NOMO-1 (cell line): ENCODE data around the gene DKK3.

Experiments
- DNase-seq, 2 experiments: peaks; one replicate each; lab custom pipeline; 2025; ENCODE audit not compliant: unreplicated experiment in 2 of 2; lab: John Stamatoyannopoulos, UW

The DKK3 gene

GRCh38 chr11:12005476-12005875 lies 3.0 kb downstream of the DKK3 start:
- no peak for DNase-seq

GRCh38 chr11:12005061-12005460 lies 3.4 kb downstream of the DKK3 start:
- no peak for DNase-seq

DNA sequence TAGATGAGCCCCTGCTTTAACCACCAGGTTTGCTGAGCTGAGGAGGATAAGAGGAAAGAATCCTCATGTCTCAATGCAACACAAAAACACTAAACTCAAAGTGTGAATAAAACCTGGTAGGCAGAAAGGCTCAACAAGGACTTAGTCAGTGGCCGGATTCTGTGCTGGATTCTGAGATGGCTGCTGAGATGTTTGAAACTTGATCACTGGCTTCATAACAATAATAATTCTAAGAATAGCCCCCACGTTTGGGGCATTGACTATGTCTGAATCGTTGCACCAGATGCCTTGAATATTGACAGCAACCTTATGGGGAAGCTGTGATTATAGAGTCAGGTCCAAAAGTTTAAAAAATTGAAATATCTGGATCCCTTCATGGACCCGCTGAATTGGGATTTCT lies 4.6 kb downstream of the DKK3 start:
- no peak for DNase-seq

- no peak for DNase-seq
These were observed 5.1 kb downstream of the DKK3 start for GRCh38 chr11:12003336-12003735.

DNA sequence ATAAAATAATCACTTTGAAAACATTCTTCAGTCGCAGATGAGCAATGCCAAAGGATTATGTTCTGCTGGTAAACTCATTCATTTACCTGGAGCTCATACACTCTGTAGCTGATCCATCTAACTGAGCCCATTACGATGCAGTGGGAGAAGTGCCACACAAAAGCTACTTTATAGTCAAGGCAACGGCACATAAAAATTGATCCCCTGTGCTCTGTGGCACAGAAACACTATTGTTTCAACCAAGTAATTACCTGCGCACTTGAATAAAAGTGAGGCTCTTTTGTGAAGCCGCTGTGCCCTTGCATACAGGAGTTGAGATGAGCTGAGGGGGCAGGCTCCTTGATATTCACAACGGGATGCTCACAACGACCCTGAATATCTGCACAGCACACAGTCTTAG lies 7.2 kb downstream of the DKK3 start:
- no peak for DNase-seq

DNA sequence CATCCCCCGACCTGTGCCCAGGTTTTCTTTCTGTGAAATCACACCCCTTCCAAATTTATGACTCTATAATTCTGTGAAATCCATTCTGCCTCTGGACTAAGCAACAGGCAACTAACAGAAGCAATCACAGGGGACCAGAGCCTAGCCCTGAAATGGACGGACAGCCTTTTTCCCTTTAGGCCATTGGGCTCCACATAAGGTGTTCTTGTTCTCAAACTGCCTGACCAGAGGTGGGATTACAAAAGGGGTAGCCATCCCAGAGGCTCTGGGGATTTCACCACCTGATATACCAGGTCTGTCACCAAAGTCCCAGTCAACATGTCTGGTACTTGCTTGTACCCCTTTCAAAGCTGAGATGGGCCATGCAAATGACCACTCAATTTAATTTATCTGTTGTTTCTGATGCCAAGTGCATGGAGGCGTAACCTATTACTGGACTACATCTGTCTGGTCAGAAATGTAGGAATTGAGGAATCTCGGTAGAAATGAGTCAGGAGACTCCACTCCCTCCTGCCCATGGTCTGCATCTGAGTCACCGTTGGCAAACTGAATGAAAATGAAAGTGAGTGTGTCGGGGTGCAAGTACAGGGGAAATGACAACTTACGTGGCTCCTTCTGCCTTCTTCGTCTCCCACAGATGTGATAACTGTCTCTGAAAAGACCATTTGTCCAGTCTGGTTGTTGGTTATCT lies 10.2 kb downstream of the DKK3 start:
- peak in 1 of 2 experiments; percentile 2 for DNase-seq

DNA sequence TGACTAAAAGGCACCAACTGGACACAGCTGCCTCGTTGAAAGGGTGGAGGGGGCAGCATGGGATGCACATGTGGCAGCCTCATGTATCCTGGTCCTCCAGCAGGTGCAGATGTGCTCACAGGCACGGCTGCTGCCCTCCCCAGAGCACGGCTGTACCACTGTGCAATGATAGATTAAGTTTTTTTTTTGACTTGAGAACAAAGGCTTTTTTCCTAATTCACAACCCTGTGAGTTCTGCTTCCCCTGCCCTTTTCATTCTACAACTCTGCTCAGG lies 11.4 kb downstream of the DKK3 start:
- DNase-seq, result no peak

DNA sequence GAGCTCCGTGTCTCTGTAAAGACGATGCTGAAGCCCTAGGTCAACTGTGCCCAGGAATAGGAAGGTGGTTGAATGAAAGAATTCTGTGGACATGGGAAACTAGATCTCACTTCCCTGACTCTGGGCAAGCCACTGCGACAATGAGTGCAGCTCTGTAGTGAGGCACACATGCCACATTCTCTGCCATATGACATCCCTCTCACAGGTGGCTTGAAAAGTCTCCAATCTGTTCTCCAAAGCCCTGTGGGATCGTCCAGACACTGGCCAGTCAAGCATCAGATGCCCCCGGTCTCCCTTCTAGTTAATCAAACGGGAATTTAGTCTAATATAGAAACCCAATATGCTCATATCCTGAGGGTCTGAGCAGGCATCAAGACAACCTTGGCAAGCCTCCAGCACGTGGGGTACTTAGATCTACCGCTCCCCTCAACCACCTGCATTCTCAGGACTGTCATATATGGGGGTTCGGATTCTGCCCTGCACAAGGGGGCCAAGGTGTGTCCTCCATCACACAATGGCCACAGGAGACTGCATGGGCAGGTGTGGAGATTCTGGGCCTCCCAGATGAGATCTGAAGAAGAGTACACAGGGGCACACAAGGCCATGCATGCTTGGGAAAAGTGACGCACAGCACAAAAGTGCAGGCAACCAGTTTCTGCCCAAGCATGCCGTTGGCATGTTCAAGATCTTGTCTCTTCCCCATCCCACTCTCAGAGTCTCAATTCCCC lies 11.9 kb downstream of the DKK3 start:
- no peak for DNase-seq

DNA sequence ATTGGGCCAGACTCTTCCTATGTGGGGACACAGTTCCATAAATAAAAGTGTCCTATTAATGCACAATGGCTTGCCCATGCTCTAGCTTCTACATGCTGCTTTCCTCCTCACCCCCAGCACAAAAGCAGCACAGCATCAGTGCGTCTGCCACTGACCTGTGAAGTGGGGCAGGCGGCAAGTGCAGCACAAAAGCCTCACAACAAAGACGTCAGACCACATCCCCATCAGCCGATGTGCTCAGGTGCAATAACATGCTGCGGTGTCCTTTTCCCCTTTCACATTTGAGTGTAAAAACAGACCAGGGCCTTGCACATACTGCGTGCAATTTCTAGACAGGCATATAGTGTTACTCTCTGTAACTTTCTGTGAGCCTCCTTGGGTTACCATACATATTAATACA lies 12.8 kb downstream of the DKK3 start:
- no peak for DNase-seq

GRCh38 chr11:11993839-11994238 lies 14.6 kb downstream of the DKK3 start:
- no peak for DNase-seq

GRCh38 chr11:11992257-11993212 lies 15.9 kb downstream of the DKK3 start:
- no peak for DNase-seq

- no peak for DNase-seq
These were observed 18.4 kb downstream of the DKK3 start for GRCh38 chr11:11989774-11990744.

GRCh38 chr11:11988681-11989261 lies 19.7 kb downstream of the DKK3 start:
- no peak for DNase-seq

DNA sequence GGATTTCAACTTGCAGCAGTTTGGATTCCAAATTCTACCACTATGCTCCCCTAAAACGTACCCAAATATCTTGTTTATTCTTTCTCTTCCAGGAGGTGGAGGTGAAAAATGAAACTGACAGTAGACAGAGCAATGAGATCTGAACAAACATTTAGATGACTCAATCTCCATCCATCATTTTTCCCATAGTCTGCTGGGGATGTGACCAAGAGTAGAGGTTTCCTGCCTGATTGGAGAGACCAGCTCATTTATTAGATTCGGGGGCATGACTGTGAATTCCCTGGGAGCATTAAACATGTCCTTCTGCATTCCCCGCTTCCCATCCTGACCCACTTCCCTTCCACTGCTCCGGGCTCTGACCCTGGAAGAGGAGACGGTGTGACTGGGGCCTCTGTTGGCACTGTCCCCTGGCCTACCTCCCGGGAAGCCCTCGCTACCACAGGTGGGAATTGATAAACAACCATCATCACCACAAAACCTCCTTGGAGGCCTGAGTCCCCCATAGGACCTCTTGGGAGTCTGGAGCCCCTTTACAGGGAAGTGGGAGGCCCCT lies 20.3 kb downstream of the DKK3 start:
- no peak for DNase-seq

DNA sequence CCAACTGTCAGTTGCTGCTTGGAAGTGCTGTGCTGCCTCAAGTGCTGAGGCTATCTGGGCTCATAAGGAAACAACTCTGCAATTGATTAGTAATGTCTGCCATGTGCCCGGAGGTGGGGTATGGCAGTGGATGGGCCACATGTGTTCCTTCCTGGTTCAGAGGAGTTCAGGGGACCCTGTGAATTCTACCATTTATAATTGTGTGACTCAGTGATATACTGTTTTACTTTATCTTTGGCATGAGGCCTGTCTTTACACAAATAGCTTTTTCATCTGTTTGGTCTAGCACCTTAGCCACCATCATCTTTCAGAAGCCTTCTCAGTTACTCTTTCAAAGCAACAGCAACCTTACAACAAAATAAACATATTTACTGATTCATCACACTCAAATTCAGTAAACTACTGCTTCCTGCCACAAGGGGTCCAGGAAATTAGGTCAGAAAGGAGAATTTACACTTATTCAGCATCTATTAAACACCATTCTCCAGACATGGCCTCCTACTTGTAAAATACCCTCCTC lies 20.9 kb downstream of the DKK3 start:
- no peak for DNase-seq

DNA sequence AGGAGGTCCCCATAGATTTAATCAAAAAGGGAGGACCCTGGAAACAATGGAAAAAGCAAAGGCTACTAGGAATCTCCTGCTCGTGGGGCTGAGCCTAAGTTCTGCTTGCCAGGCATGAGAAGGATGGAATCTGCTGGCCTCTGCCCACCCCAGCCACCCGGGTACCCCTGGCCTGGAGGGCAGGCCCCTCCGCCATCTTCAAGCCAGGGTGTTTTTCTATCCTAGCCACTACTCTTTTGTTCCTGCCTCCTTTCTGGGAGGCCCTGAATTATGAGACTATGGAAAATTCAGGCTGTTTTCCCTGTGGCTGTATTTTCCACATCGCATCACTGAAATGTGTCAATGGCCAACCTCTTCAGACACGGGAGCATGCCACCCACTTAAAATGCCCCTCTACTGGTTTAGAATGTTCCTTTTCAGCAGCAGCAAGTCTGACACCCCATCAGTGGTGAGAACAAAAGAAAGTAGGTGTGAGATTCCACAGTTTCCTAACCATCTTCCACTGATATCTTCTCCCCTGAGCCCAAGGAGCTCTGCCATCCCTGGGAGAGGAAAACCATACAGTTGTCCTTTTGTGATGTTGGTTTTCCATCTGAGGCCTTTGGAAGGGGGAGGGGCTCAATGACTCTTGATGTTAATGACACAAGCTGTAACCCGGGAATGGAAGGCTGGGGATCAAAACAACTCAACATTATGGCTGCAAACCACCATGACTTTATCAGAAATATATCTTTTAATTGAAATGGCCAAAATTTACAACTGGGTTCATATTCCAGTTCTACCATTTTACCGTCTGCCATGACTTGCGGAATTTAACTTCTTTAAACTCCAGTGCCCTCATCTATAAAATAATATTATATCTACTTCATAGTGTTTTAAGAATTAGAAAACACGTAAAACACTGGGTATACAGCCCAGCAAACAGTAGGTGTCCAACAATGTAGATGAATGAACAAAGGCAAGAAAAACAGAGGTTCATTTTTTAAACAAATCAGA lies 22.2 kb downstream of the DKK3 start:
- no peak for DNase-seq

- no peak for DNase-seq
These were observed 23.3 kb downstream of the DKK3 start for GRCh38 chr11:11985016-11985715.

GRCh38 chr11:11984563-11984962 lies 23.9 kb downstream of the DKK3 start:
- DNase-seq, result no peak
